GM21447 (cell line): ENCODE data around the gene SBNO2.

ENCODE experiments used
- ATAC-seq: cut with Tn5 transposase; IDR thresholded peaks from one replicate; pipeline ENCODE4 v1.9.1; 2021; ENCODE audit not compliant: unreplicated experiment

Gene SBNO2

GRCh38 chr19:1169921-1170885 is 3.9 kb downstream of the SBNO2 start:
- no peak for ATAC-seq

- ATAC-seq: no peak
Measured at GRCh38 chr19:1169411-1169791, 4.7 kb downstream of the SBNO2 start.

GRCh38 chr19:1168572-1169410 is 5.3 kb downstream of the SBNO2 start:
- ATAC-seq: no peak

GRCh38 chr19:1167687-1168571 is 6.1 kb downstream of the SBNO2 start:
- ATAC-seq: no peak

- no peak for ATAC-seq
Measured at GRCh38 chr19:1166872-1167573, 7.0 kb downstream of the SBNO2 start.

- no peak for ATAC-seq
Measured at GRCh38 chr19:1164684-1165531, 9.2 kb downstream of the SBNO2 start.

GRCh38 chr19:1163934-1164683 is 10.0 kb downstream of the SBNO2 start:
- no peak for ATAC-seq

- ATAC-seq: no peak
Measured at GRCh38 chr19:1163283-1163933, 10.7 kb downstream of the SBNO2 start.

GRCh38 chr19:1162404-1163282 is 11.4 kb downstream of the SBNO2 start:
- ATAC-seq: no peak

- no peak for ATAC-seq
Measured at GRCh38 chr19:1161716-1162115, 12.4 kb downstream of the SBNO2 start.

- ATAC-seq: no peak
Measured at GRCh38 chr19:1159864-1160595, 14.0 kb downstream of the SBNO2 start.

- ATAC-seq: no peak
Measured at GRCh38 chr19:1158885-1159448, 15.1 kb downstream of the SBNO2 start.

GRCh38 chr19:1157931-1158884 is 15.9 kb downstream of the SBNO2 start:
- no peak for ATAC-seq

GRCh38 chr19:1156830-1157615 is 17.0 kb downstream of the SBNO2 start:
- no peak for ATAC-seq
